Neural cell (in vitro differentiated cells): ENCODE measurements around the gene KCNAB1. TPM values are rescaled to one million over a fixed set of nuclear protein-coding genes. Genes with fewer than 3 reads are reported as not detected.

Experiments
- H2AFZ ChIP-seq: fragments of 200-600, 300-800 bp; sonication (generic), shearing (Covaris generic); 2 replicates; pipeline ENCODE4 v1.6.0; 2014; ENCODE audit warnings: low read depth, mild to moderate bottlenecking, antibody characterized with exemption, low read length, moderate library complexity
- H3F3A ChIP-seq: fragments of 200-600 bp; shearing (Covaris generic); 2 replicates; pipeline ENCODE4 v1.6.1; 2016; ENCODE audit warnings: mild to moderate bottlenecking, moderate library complexity, mixed read lengths, antibody characterized with exemption, low read length; ENCODE audit not compliant: insufficient read depth, poor library complexity, severe bottlenecking
- H3K27ac ChIP-seq: fragments of 200-600, 300-800 bp; sonication (generic), shearing (Covaris generic); 2 replicates; pipeline ENCODE4 v1.5.1; 2014; ENCODE audit warnings: mild to moderate bottlenecking, low read length, moderate library complexity
- H3K27me3 ChIP-seq: fragments of 300-800, 200-600 bp; sonication (generic), shearing (Covaris generic); 2 replicates; pipeline ENCODE4 v1.6.0; 2014; ENCODE audit warnings: mild to moderate bottlenecking, low read depth, low read length, moderate library complexity; ENCODE audit not compliant: insufficient read depth
- H3K36me3 ChIP-seq: fragments of 300-800, 200-600 bp; sonication (generic), shearing (Covaris generic); 2 replicates; pipeline ENCODE4 v1.5.1; 2014; ENCODE audit warnings: mild to moderate bottlenecking, antibody characterized with exemption, low read length, moderate library complexity; ENCODE audit not compliant: insufficient read depth
- H3K4me2 ChIP-seq: fragments of 300-800, 200-600 bp; sonication (generic), shearing (Covaris generic); 2 replicates; pipeline ENCODE4 v1.6.0; 2014; ENCODE audit warnings: mild to moderate bottlenecking, low read length
- H3K4me3 ChIP-seq: fragments of 300-800, 200-600 bp; sonication (generic), shearing (Covaris generic); 2 replicates; pipeline ENCODE4 v1.5.1; 2014; ENCODE audit warnings: mild to moderate bottlenecking, low read length, moderate library complexity
- H3K79me2 ChIP-seq: fragments of 200-600 bp; shearing (Covaris generic); replicated peaks from 2 replicates; pipeline ENCODE4 v1.6.0; 2014; ENCODE audit warnings: mild to moderate bottlenecking, low read length, moderate library complexity; ENCODE audit not compliant: insufficient read depth
- H3K9ac ChIP-seq: fragments of 300-800, 200-600 bp; sonication (generic), shearing (Covaris generic); 2 replicates; pipeline ENCODE4 v1.6.1; 2016; ENCODE audit warnings: mild to moderate bottlenecking, low read length, mixed read lengths
- H3K9me2 ChIP-seq: fragments of 200-600 bp; shearing (Covaris generic); 2 replicates; pipeline ENCODE4 v1.6.1; 2016; ENCODE audit warnings: mild to moderate bottlenecking, low read length, mixed read lengths; ENCODE audit not compliant: insufficient read depth
- H3K9me3 ChIP-seq: fragments of 200-600, 300-800 bp; sonication (generic), shearing (Covaris generic); 2 replicates; pipeline ENCODE4 v1.6.1; 2016; ENCODE audit warnings: mild to moderate bottlenecking, mixed run types, low read length, moderate library complexity, mixed read lengths
- H4K20me1 ChIP-seq: fragments of 200-600 bp; shearing (Covaris generic); 2 replicates; pipeline ENCODE4 v1.6.1; 2016; ENCODE audit warnings: mild to moderate bottlenecking, mixed run types; ENCODE audit not compliant: insufficient read depth
- EP300 ChIP-seq: fragments of 450-650 bp; conservative IDR thresholded peaks from 2 replicates; pipeline ENCODE4 v1.6.1; 2014; ENCODE audit warnings: antibody characterized with exemption, mild to moderate bottlenecking, moderate library complexity; ENCODE audit not compliant: poor library complexity, severe bottlenecking
- EZH2 ChIP-seq: fragments of 200-600, 300-800 bp; shearing (Covaris generic), sonication (generic); IDR thresholded peaks from 2 replicates; pipeline ENCODE4 v1.6.1; 2014; ENCODE audit warnings: antibody characterized with exemption, low read length, borderline replicate concordance, mild to moderate bottlenecking; ENCODE audit not compliant: insufficient read depth, poor library complexity, severe bottlenecking
- MXI1 ChIP-seq: fragments of 450-650 bp; conservative IDR thresholded peaks from 2 replicates; pipeline ENCODE4 v1.6.1; 2014; ENCODE audit warnings: antibody characterized with exemption, mild to moderate bottlenecking; ENCODE audit not compliant: poor library complexity, severe bottlenecking
- POLR2AphosphoS5 ChIP-seq: IDR thresholded peaks from 2 replicates; pipeline ENCODE4 v1.6.1; 2012
- RAD21 ChIP-seq: fragments of 450-650 bp; conservative IDR thresholded peaks from 2 replicates; pipeline ENCODE4 v1.6.1; 2014; ENCODE audit warnings: antibody characterized with exemption, mild to moderate bottlenecking, moderate library complexity
- SMC3 ChIP-seq: fragments of 450-650 bp; conservative IDR thresholded peaks from 2 replicates; pipeline ENCODE4 v1.6.1; 2014; ENCODE audit warnings: antibody characterized with exemption, mild to moderate bottlenecking, moderate library complexity; ENCODE audit not compliant: poor library complexity
- TAF1 ChIP-seq: IDR thresholded peaks from 2 replicates; pipeline ENCODE4 v1.6.1; 2012; ENCODE audit warnings: low read depth
- polyA plus RNA-seq: library from polyadenylated mRNA; depleted of rRNA; stranded (reverse); fragments of >200 nt; gene quantifications from 2 replicates; pipeline ENCODE4 v1.2.3, GENCODE V29; 2014
- TF ChIP-seq, protein P1 (sequence below): IDR thresholded peaks from 2 replicates; pipeline ENCODE4 v1.6.1; 2012; ENCODE audit warnings: borderline replicate concordance
- TF ChIP-seq, protein P2 (sequence below): fragments of 450-650 bp; IDR thresholded peaks from 2 replicates; pipeline ENCODE4 v1.5.1; 2014; ENCODE audit warnings: antibody characterized with exemption, mild to moderate bottlenecking, moderate library complexity; ENCODE audit not compliant: poor library complexity, severe bottlenecking

KCNAB1 gene
- polyA plus RNA-seq, 1 donor from 2014 or later, result 14.9 TPM

DNA sequence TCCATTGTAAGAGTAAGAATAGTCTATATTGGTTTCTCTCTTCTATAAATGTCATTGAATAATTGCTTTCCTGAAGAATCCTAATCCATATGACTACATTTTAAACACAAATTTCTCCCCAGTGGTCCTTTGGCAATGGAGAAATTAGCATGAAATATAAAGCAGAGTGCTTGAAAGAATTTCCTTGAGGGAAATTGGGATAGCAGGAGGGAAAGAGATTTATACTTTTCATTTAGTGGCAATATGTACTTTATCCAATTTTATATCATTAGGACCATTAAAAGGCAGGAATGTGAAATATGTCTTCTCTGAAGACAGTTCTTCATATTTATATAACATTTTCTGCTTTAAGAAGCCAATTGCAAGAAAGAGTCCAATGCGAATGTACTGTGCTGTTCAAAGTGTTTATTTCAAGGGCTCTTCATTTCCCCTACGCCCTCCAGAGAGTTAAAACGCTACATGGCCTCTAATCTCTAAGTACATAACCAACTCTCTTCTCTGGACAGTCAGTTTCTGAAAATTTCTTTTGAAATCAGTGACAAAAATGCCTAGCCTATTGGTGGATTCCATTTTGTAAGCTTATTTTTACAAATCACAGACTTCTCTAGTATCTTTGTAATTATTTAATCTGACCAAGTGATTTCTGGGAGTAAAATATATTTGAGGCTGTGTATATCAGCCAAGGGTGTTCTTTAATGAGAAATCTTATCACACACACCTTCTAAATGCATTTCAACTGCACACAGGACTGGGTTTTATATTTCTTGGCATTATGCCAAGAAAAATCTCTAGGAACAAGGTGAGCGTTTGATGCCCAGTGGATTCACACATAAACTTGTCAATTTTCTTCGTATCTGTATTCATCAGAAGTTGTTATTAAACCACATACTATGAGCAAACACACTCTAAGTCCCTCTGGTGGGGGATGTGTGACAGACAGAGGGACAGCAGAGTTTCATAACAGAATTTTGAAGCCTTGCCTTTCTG lies 51.2 kb downstream of the KCNAB1 start:
- Histone ChIP-seq H3K4me2 (no peak overlapping the region), H2AFZ (no peak overlapping the region), H3K27ac (no peak overlapping the region), H3K9me2 (no peaks in the 10 kb centered on the region), H3K9ac (no peak overlapping the region), H3K9me3 (no peaks in the 10 kb centered on the region), H3K4me3 (no peak overlapping the region), H3K27me3 (no peaks in the 10 kb centered on the region), H3K79me2 (no peaks in the 10 kb centered on the region), H3K36me3 (no peaks in the 10 kb centered on the region), H3F3A (no peaks in the 10 kb centered on the region), H4K20me1 (no peaks in the 10 kb centered on the region)
- TF ChIP-seq TAF1 (no peak), EZH2 (no peak), SMC3 (no peak), POLR2AphosphoS5 (no peak), MXI1 (no peak), RAD21 (no peak), EP300 (no peak)
- TF ChIP-seq, protein P1, sequence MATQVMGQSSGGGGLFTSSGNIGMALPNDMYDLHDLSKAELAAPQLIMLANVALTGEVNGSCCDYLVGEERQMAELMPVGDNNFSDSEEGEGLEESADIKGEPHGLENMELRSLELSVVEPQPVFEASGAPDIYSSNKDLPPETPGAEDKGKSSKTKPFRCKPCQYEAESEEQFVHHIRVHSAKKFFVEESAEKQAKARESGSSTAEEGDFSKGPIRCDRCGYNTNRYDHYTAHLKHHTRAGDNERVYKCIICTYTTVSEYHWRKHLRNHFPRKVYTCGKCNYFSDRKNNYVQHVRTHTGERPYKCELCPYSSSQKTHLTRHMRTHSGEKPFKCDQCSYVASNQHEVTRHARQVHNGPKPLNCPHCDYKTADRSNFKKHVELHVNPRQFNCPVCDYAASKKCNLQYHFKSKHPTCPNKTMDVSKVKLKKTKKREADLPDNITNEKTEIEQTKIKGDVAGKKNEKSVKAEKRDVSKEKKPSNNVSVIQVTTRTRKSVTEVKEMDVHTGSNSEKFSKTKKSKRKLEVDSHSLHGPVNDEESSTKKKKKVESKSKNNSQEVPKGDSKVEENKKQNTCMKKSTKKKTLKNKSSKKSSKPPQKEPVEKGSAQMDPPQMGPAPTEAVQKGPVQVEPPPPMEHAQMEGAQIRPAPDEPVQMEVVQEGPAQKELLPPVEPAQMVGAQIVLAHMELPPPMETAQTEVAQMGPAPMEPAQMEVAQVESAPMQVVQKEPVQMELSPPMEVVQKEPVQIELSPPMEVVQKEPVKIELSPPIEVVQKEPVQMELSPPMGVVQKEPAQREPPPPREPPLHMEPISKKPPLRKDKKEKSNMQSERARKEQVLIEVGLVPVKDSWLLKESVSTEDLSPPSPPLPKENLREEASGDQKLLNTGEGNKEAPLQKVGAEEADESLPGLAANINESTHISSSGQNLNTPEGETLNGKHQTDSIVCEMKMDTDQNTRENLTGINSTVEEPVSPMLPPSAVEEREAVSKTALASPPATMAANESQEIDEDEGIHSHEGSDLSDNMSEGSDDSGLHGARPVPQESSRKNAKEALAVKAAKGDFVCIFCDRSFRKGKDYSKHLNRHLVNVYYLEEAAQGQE, result no peak

GRCh38 chr3:156172536-156172935 lies 52.2 kb downstream of the KCNAB1 start:
- Histone ChIP-seq H3K27me3 (no peaks in the 10 kb centered on the region), H3K79me2 (no peaks in the 10 kb centered on the region), H3F3A (no peaks in the 10 kb centered on the region), H3K9me3 (no peaks in the 10 kb centered on the region), H3K9me2 (no peaks in the 10 kb centered on the region), H3K9ac (no peak overlapping the region), H2AFZ (no peak overlapping the region), H3K4me2 (no peak overlapping the region), H4K20me1 (no peaks in the 10 kb centered on the region), H3K4me3 (no peak overlapping the region), H3K36me3 (no peaks in the 10 kb centered on the region), H3K27ac (no peak overlapping the region)
- TF ChIP-seq, protein P2, sequence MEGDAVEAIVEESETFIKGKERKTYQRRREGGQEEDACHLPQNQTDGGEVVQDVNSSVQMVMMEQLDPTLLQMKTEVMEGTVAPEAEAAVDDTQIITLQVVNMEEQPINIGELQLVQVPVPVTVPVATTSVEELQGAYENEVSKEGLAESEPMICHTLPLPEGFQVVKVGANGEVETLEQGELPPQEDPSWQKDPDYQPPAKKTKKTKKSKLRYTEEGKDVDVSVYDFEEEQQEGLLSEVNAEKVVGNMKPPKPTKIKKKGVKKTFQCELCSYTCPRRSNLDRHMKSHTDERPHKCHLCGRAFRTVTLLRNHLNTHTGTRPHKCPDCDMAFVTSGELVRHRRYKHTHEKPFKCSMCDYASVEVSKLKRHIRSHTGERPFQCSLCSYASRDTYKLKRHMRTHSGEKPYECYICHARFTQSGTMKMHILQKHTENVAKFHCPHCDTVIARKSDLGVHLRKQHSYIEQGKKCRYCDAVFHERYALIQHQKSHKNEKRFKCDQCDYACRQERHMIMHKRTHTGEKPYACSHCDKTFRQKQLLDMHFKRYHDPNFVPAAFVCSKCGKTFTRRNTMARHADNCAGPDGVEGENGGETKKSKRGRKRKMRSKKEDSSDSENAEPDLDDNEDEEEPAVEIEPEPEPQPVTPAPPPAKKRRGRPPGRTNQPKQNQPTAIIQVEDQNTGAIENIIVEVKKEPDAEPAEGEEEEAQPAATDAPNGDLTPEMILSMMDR, result no peak
- TF ChIP-seq EP300 (no peak), TAF1 (no peak), EZH2 (no peak), SMC3 (no peak), POLR2AphosphoS5 (no peak), MXI1 (no peak)
